NCI-H2196 treated with DMSO at 0.1 percent for 48 hours (cell line): Measurements from ENCODE around the gene GLO1.

Experiments used
- DNase-seq: peaks from one replicate; lab custom pipeline; 2025; ENCODE audit not compliant: unreplicated experiment; lab: John Stamatoyannopoulos, UW

GLO1 gene

GRCh38 chr6:38702558-38703397, at the start of gene GLO1:
Gene GLO1, minus strand, starts transcription at chr6:38703145. Its CDS starts 91 bp downstream, at chr6:38703054.
- DNase-seq: peak; percentile 96

GRCh38 chr6:38750968-38751615, 48.1 kb upstream of the GLO1 start:
- no peak for DNase-seq

- no peak for DNase-seq
These were observed 46.5 kb upstream of the GLO1 start for GRCh38 chr6:38749473-38749872.

- DNase-seq: no peak
These were observed 36.6 kb upstream of the GLO1 start for GRCh38 chr6:38739532-38739931.

- no peak for DNase-seq
These were observed 35.3 kb upstream of the GLO1 start for GRCh38 chr6:38738261-38738660.

GRCh38 chr6:38736951-38737350, 34.0 kb upstream of the GLO1 start:
- DNase-seq: no peak

- no peak for DNase-seq
These were observed 27.4 kb upstream of the GLO1 start for GRCh38 chr6:38730140-38730862.

GRCh38 chr6:38728203-38728602, 25.3 kb upstream of the GLO1 start:
- DNase-seq: no peak

- no peak for DNase-seq
These were observed 22.7 kb upstream of the GLO1 start for GRCh38 chr6:38725414-38726183.

GRCh38 chr6:38724343-38724742, 21.4 kb upstream of the GLO1 start:
- no peak for DNase-seq

- no peak for DNase-seq
These were observed 20.8 kb upstream of the GLO1 start for GRCh38 chr6:38723783-38724182.

GRCh38 chr6:38722727-38723334, 19.9 kb upstream of the GLO1 start:
- DNase-seq: no peak

GRCh38 chr6:38722038-38722437, 19.1 kb upstream of the GLO1 start:
- no peak for DNase-seq

- no peak for DNase-seq
These were observed 17.4 kb upstream of the GLO1 start for GRCh38 chr6:38720295-38720694.

GRCh38 chr6:38719358-38719757, 16.4 kb upstream of the GLO1 start:
- DNase-seq: no peak

GRCh38 chr6:38716825-38717224, 13.9 kb upstream of the GLO1 start:
- DNase-seq: no peak

- DNase-seq: no peak
These were observed 12.2 kb upstream of the GLO1 start, which contains the start of gene DNAH8 for GRCh38 chr6:38715016-38715689. Gene DNAH8, plus strand, starts transcription at chr6:38715311. Its CDS starts 7,499 bp downstream, at chr6:38722810.

GRCh38 chr6:38714239-38715015, 11.5 kb upstream of the GLO1 start:
- no peak for DNase-seq

- no peak for DNase-seq
These were observed 10.9 kb upstream of the GLO1 start for GRCh38 chr6:38713812-38714211.
